ENCODE results near the gene NDRG4.

DNA sequence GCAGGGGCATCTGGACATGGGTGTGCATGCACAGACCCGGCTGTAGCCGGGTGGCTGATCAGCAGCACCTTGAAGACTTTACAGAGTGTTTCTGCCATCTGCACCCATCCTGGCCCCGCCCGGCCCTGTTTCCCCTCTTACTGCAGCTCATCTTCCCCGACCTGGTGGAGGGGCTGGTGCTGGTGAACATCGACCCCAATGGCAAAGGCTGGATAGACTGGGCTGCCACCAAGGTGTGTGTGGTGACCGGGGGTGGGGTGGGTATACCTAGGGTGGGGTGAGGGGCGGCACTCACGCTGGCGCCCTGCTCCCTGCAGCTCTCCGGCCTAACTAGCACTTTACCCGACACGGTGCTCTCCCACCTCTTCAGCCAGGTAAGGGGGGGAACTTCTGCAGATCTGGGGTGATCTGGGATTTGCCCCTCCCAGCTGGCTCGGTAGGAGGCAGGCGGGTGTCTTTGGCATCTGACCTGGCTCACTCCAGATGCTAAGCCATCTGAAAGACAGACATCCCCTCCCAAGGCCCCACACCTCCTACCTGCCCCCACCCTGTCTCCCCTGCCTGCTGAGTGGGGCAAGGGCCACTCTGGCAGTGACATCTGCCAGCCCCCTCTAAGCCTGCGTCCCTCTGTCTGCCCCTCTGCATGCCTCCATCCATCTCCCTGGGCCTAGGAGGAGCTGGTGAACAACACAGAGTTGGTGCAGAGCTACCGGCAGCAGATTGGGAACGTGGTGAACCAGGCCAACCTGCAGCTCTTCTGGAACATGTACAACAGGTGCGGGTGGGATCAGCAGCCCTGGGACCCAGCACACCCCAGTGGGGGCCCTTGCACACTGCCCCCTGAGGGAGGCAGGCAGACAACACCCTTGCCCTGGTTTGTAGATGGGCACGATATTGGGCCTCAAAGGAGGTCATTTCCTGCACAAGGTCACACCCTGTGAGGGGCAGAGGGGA, 6.6 kb downstream of the NDRG4 start:
- TF ChIP-seq, protein P1, sequence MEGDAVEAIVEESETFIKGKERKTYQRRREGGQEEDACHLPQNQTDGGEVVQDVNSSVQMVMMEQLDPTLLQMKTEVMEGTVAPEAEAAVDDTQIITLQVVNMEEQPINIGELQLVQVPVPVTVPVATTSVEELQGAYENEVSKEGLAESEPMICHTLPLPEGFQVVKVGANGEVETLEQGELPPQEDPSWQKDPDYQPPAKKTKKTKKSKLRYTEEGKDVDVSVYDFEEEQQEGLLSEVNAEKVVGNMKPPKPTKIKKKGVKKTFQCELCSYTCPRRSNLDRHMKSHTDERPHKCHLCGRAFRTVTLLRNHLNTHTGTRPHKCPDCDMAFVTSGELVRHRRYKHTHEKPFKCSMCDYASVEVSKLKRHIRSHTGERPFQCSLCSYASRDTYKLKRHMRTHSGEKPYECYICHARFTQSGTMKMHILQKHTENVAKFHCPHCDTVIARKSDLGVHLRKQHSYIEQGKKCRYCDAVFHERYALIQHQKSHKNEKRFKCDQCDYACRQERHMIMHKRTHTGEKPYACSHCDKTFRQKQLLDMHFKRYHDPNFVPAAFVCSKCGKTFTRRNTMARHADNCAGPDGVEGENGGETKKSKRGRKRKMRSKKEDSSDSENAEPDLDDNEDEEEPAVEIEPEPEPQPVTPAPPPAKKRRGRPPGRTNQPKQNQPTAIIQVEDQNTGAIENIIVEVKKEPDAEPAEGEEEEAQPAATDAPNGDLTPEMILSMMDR (IDR thresholded peaks at IDR 0.05): no peak
- TF ChIP-seq EP300 (IDR thresholded peaks at IDR 0.05) (no peak), POLR2A (IDR thresholded peaks at IDR 0.05) (no peak)

All from stomach (tissue), 4 donors.